Ascending aorta (tissue), 2 donors: ENCODE data around the gene MBTD1. TPM values are rescaled to one million over a fixed set of nuclear protein-coding genes. Genes with fewer than 3 reads are reported as not detected.
A peak's percentile ranks its signal among the peaks of the same experiment; 100 is the strongest.

Experiments used
- DNase-seq, 2 donors: peaks; one replicate each; pipeline ENCODE4 v3.0.0-alpha.2; 2019; ENCODE audit warnings: low spot score in 2 of 2
- H3K27ac ChIP-seq, 2 donors: fragments of 200-600 bp; sonication (generic); one replicate each; pipeline ENCODE4 v1.5.1; 2016 to 2017; ENCODE audit warnings: mild to moderate bottlenecking in 1 of 2
- H3K27me3 ChIP-seq: fragments of 200-600 bp; sonication (generic); one replicate; pipeline ENCODE4 v1.5.1; 2017
- H3K36me3 ChIP-seq, 2 donors: fragments of 200-600 bp; sonication (generic); one replicate each; pipeline ENCODE4 v1.5.1; 2016
- H3K4me1 ChIP-seq, 2 donors: fragments of 200-600 bp; sonication (generic); one replicate each; pipeline ENCODE4 v1.5.1; 2016 to 2017; ENCODE audit warnings: mild to moderate bottlenecking in 1 of 2
- H3K4me3 ChIP-seq, 2 donors: fragments of 200-600 bp; sonication (generic); one replicate each; pipeline ENCODE4 v1.5.1; 2016 to 2017; ENCODE audit warnings: mild to moderate bottlenecking in 1 of 2
- H3K9me3 ChIP-seq, 2 donors: fragments of 200-600 bp; sonication (generic); one replicate each; pipeline ENCODE4 v1.5.1; 2016
- intact Hi-C: fragments of 100-400 bp; cut with DNase I; formaldehyde crosslinking; loops from one replicate; pipeline ENCODE4 v1.15.1; 2023
- total RNA-seq: library from RNA; depleted of rRNA; stranded (reverse); fragments of >200 nt; gene quantifications from one replicate; pipeline ENCODE4 v1.1.0, GENCODE V29; 2016
- TF ChIP-seq, protein P1 (sequence below), 3 experiments: fragments of 200-600 bp in 2 of 3; fragments of 450-650 bp in 1 of 3; sonication (generic) in 2 of 3; IDR thresholded peaks; one replicate each; pipeline ENCODE4 v1.5.1; 2016 to 2019; ENCODE audit warnings: antibody characterized with exemption in 3 of 3, mild to moderate bottlenecking in 1 of 3, moderate library complexity in 1 of 3

Gene MBTD1
- total RNA-seq, 1 donor from 2014 or later, result 3.6 TPM

GRCh38 chr17:51161541-51161940 lies 98.3 kb downstream of the MBTD1 start:
- H3K27me3 ChIP-seq, result no peaks in the 10 kb centered on the region
- peaks cover 9 to 22% of the 10 kb centered on the region in 2 donors for H3K36me3 ChIP-seq
- DNase-seq, result no peak
- intact Hi-C loops, result no loop called here
- no peak overlapping the region for H3K4me3 ChIP-seq
- TF ChIP-seq, protein P1, sequence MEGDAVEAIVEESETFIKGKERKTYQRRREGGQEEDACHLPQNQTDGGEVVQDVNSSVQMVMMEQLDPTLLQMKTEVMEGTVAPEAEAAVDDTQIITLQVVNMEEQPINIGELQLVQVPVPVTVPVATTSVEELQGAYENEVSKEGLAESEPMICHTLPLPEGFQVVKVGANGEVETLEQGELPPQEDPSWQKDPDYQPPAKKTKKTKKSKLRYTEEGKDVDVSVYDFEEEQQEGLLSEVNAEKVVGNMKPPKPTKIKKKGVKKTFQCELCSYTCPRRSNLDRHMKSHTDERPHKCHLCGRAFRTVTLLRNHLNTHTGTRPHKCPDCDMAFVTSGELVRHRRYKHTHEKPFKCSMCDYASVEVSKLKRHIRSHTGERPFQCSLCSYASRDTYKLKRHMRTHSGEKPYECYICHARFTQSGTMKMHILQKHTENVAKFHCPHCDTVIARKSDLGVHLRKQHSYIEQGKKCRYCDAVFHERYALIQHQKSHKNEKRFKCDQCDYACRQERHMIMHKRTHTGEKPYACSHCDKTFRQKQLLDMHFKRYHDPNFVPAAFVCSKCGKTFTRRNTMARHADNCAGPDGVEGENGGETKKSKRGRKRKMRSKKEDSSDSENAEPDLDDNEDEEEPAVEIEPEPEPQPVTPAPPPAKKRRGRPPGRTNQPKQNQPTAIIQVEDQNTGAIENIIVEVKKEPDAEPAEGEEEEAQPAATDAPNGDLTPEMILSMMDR (IDR thresholded peaks at IDR 0.05), result no peak
- H3K9me3 ChIP-seq, result no peaks in the 10 kb centered on the region
- peaks cover 0 to 7% of the 10 kb centered on the region in 2 donors for H3K4me1 ChIP-seq
- no peak overlapping the region for H3K27ac ChIP-seq

- Histone ChIP-seq H3K4me1 (peaks cover 0 to 3% of the 10 kb centered on the region in 2 donors), H3K27me3 (no peaks in the 10 kb centered on the region), H3K36me3 (peaks cover 9 to 22% of the 10 kb centered on the region in 2 donors), H3K4me3 (no peak overlapping the region), H3K27ac (no peak overlapping the region), H3K9me3 (no peaks in the 10 kb centered on the region)
- TF ChIP-seq, protein P1 (IDR thresholded peaks at IDR 0.05), result no peak
- DNase-seq, result no peak
- intact Hi-C loops, result loop anchor here (10.0 kb wide), 1 partner anchor 375 kb away; no protein-coding TSS in a partner anchor
Observed at GRCh38 chr17:51159604-51160003, 100.2 kb downstream of the MBTD1 start.

- H3K36me3 ChIP-seq, result peaks cover 0 to 5% of the 10 kb centered on the region in 2 donors
- TF ChIP-seq, protein P1 (IDR thresholded peaks at IDR 0.05), result no peak
- no peaks in the 10 kb centered on the region for H3K27me3 ChIP-seq
- DNase-seq, result no peak
- no peak overlapping the region for H3K27ac ChIP-seq
- intact Hi-C loops, result loop anchor here (10.0 kb wide), 1 partner anchor 371 kb away; no protein-coding TSS in a partner anchor
- no peaks in the 10 kb centered on the region for H3K9me3 ChIP-seq
- no peak overlapping the region for H3K4me3 ChIP-seq
- H3K4me1 ChIP-seq, result peaks cover 0 to 13% of the 10 kb centered on the region in 2 donors
Observed at GRCh38 chr17:51155416-51155815, 104.4 kb downstream of the MBTD1 start.

GRCh38 chr17:51154176-51154575 lies 105.7 kb downstream of the MBTD1 start:
- Histone ChIP-seq H3K4me3 (peak overlapping the region; percentile 73 to 92), H3K36me3 (no peaks in the 10 kb centered on the region), H3K27ac (no peak overlapping the region), H3K9me3 (no peaks in the 10 kb centered on the region), H3K27me3 (no peaks in the 10 kb centered on the region), H3K4me1 (peaks cover 0 to 13% of the 10 kb centered on the region in 2 donors)
- no peak for DNase-seq
- TF ChIP-seq, protein P1 (IDR thresholded peaks at IDR 0.05), result no peak
- intact Hi-C loops, result loop anchor here (5.0 to 10.0 kb wide), 2 partner anchors 287 to 369 kb away; partner anchors contain the start of gene TOB1

- peak within 1 kb of the TSS; percentile 73 to 92 for H3K4me3 ChIP-seq
- no peaks in the 10 kb centered on the region for H3K27me3 ChIP-seq
- H3K9me3 ChIP-seq, result no peaks in the 10 kb centered on the region
- H3K4me1 ChIP-seq, result peaks cover 0 to 13% of the 10 kb centered on the region in 2 donors
- H3K27ac ChIP-seq, result peak within 1 kb of the TSS; percentile 82 to 86
- TF ChIP-seq, protein P1 (IDR thresholded peaks at IDR 0.05), result peak; percentile 75 to 83 (median 80)
- intact Hi-C loops, result loop anchor here (1.0 to 10.0 kb wide), 6 partner anchors 13 to 369 kb away; partner anchors contain the start of genes NME2 and TOB1
- peak; percentile 91 to 98 for DNase-seq
- no peaks in the 10 kb centered on the region for H3K36me3 ChIP-seq
Observed at GRCh38 chr17:51153210-51154072, 106.4 kb downstream of the MBTD1 start, which contains the start of gene NME1. TSS of gene NME1 (plus strand) at chr17:51153559. CDS start at chr17:51155655, 2,096 bp downstream.
